HepG2 (cell line): ENCODE results near the gene RALBP1. TPM values are rescaled to one million over a fixed set of nuclear protein-coding genes. Genes with fewer than 3 reads are reported as not detected.

Experiments used
- ATAC-seq: fragments of 200-7000 bp; cut with Tn5 transposase; 3 replicates; pipeline ENCODE4 v1.9.1; 2020; ENCODE audit warnings: mild to moderate bottlenecking, moderate library complexity
- BruUV-seq: library from RNA; stranded (reverse); fragments of 400-500 nt; replicated peaks from 2 replicates; lab custom pipeline; 2021; lab: Mats Ljungman, UMichigan
- CTCF ChIA-PET: fragments of 300-600 bp; formaldehyde crosslinking; extraction: SDS; loops from one replicate; lab custom pipeline; 2021; ENCODE audit warnings: low total read pairs, inconsistent platforms, low intra/inter-chr PET ratio; lab: Yijun Ruan, JAX
- POLR2A ChIA-PET: fragments of 350-600 bp; sonication (Branson Sonifier 250); formaldehyde crosslinking; loops from one replicate; lab custom pipeline; 2020; ENCODE audit warnings: antibody characterized with exemption, inconsistent platforms; lab: Yijun Ruan, JAX
- DNase-seq: peaks from one replicate; pipeline ENCODE4 v3.0.0-alpha.2; 2015; ENCODE audit warnings: low spot score
- FAIRE-seq: peaks from 3 replicates; lab custom pipeline; 2011; peaks lifted over from hg19 to GRCh38; lab: Jason Lieb, UNC
- H2AFZ ChIP-seq: one replicate; pipeline ENCODE4 v1.6.1; 2011; ENCODE audit warnings: low read length, inconsistent platforms
- H3K27ac ChIP-seq: fragments of 300-600 bp; 3 replicates; pipeline ENCODE4 v1.8.0; 2011; ENCODE audit warnings: mixed run types, mild to moderate bottlenecking, mixed read lengths, low read length, inconsistent platforms; ENCODE audit not compliant: insufficient read depth; ENCODE audit errors: extremely low read length
- H3K27me3 ChIP-seq, 2 experiments: fragments of 200-600 bp in 1 of 2; 2 replicates in 1 of 2; 3 replicates in 1 of 2; pipeline versions ENCODE4 v1.6.0 to v1.8.0; 2011; ENCODE audit warnings: low read length in 2 of 2, mild to moderate bottlenecking in 2 of 2, moderate library complexity in 2 of 2, inconsistent platforms in 1 of 2; ENCODE audit not compliant: insufficient read depth in 2 of 2, control insufficient read depth in 1 of 2
- H3K36me3 ChIP-seq, 2 experiments: fragments of 200-600 bp in 1 of 2; replicated peaks in 1 of 2; 2 replicates in 1 of 2; 3 replicates in 1 of 2; pipeline versions ENCODE4 v1.5.1 to v1.8.0; 2011; ENCODE audit warnings: low read length in 2 of 2, inconsistent platforms in 1 of 2; ENCODE audit not compliant: insufficient read depth in 2 of 2, control insufficient read depth in 1 of 2
- H3K4me1 ChIP-seq: 2 replicates; pipeline ENCODE4 v1.5.1; 2012; ENCODE audit warnings: low read length, inconsistent platforms; ENCODE audit not compliant: insufficient read depth
- H3K4me2 ChIP-seq: 2 replicates; pipeline ENCODE4 v1.6.0; 2011; ENCODE audit warnings: low read depth, low read length, inconsistent platforms
- H3K4me3 ChIP-seq, 3 experiments: fragments of 200-600 bp in 1 of 3; sonication (generic), shearing (Covaris generic) in 1 of 3; replicated peaks in 1 of 3; 2 replicates each; pipeline ENCODE4 v1.5.1; 2011 to 2016; ENCODE audit warnings: low read length in 3 of 3, inconsistent platforms in 2 of 3, low read depth in 2 of 3, mild to moderate bottlenecking in 2 of 3, control low read depth in 1 of 3, mixed read lengths in 1 of 3; ENCODE audit not compliant: insufficient read depth in 1 of 3
- H3K79me2 ChIP-seq: one replicate; pipeline ENCODE4 v1.6.1; 2011; ENCODE audit warnings: low read length, inconsistent platforms; ENCODE audit not compliant: insufficient read depth
- H3K9ac ChIP-seq: 2 replicates; pipeline ENCODE4 v1.6.0; 2011; ENCODE audit warnings: mild to moderate bottlenecking, low read depth, low read length, inconsistent platforms; ENCODE audit not compliant: insufficient read depth
- H3K9me3 ChIP-seq: 2 replicates; pipeline ENCODE4 v1.5.1; 2012; ENCODE audit warnings: mild to moderate bottlenecking, low read length
- H4K20me1 ChIP-seq: 2 replicates; pipeline ENCODE4 v1.6.0; 2011; ENCODE audit warnings: inconsistent platforms, mild to moderate bottlenecking, low read length, moderate library complexity; ENCODE audit not compliant: insufficient read depth
- AGO1 ChIP-seq: fragments of 200-400 bp; formaldehyde crosslinking; IDR thresholded peaks from 2 replicates; pipeline ENCODE4 v1.6.1; 2017; ENCODE audit warnings: mild to moderate bottlenecking, low read depth, low read length, moderate library complexity; ENCODE audit not compliant: poor library complexity, severe bottlenecking
- AKAP8 ChIP-seq: sonication (generic); formaldehyde crosslinking; IDR thresholded peaks from 2 replicates; pipeline ENCODE4 v1.5.1; 2020; ENCODE audit warnings: mild to moderate bottlenecking, missing genetic modification reagents
- GATA4 ChIP-seq: sonication (generic); IDR thresholded peaks from 2 replicates; pipeline ENCODE4 v1.6.1; 2016; ENCODE audit warnings: antibody characterized with exemption, low read depth, borderline replicate concordance
- IRX3 ChIP-seq: sonication (generic); formaldehyde crosslinking; IDR thresholded peaks from 2 replicates; pipeline ENCODE4 v1.8.1; 2023; ENCODE audit warnings: mild to moderate bottlenecking, low read depth, missing genetic modification reagents, borderline replicate concordance
- KLF12 ChIP-seq: sonication (generic); formaldehyde crosslinking; IDR thresholded peaks from 2 replicates; pipeline ENCODE4 v1.4.0; 2020; ENCODE audit warnings: missing genetic modification reagents, borderline replicate concordance
- MAZ ChIP-seq, 2 experiments: sonication (generic) in 1 of 2; formaldehyde crosslinking in 1 of 2; IDR thresholded peaks; 2 replicates each; pipeline versions ENCODE4 v1.5.0 to v1.6.1; 2012 to 2020; ENCODE audit warnings: low read depth in 2 of 2, mild to moderate bottlenecking in 2 of 2, borderline replicate concordance in 1 of 2, improper control_type of control experiment in 1 of 2, low read length in 1 of 2, missing genetic modification reagents in 1 of 2, moderate library complexity in 1 of 2
- MEIS1 ChIP-seq: sonication (generic); formaldehyde crosslinking; IDR thresholded peaks from 2 replicates; pipeline ENCODE4 v1.9.0; 2021; ENCODE audit warnings: mild to moderate bottlenecking, missing genetic modification reagents, moderate library complexity, borderline replicate concordance
- NONO ChIP-seq, 2 experiments: fragments of 450-650 bp in 1 of 2; sonication (generic) in 1 of 2; formaldehyde crosslinking in 1 of 2; IDR thresholded peaks in 1 of 2; conservative IDR thresholded peaks in 1 of 2; 2 replicates each; pipeline versions ENCODE4 v1.6.1 to v1.8.0; 2017 to 2022; ENCODE audit warnings: mild to moderate bottlenecking in 1 of 2, missing genetic modification reagents in 1 of 2, moderate library complexity in 1 of 2
- NR2F1 ChIP-seq, 2 experiments: fragments of 450-650 bp in 1 of 2; formaldehyde crosslinking in 1 of 2; IDR thresholded peaks; 2 replicates each; pipeline versions ENCODE4 v1.5.0 to v1.6.1; 2016 to 2020; ENCODE audit warnings: mild to moderate bottlenecking in 1 of 2, missing compliant biosample characterization in 1 of 2, missing genetic modification reagents in 1 of 2, moderate library complexity in 1 of 2
- PAX8 ChIP-seq: sonication (generic); formaldehyde crosslinking; IDR thresholded peaks from 2 replicates; pipeline ENCODE4 v1.8.0; 2022; ENCODE audit warnings: mild to moderate bottlenecking, missing genetic modification reagents, borderline replicate concordance
- POLR2A ChIP-seq, 2 experiments: IDR thresholded peaks; 2 replicates each; pipeline ENCODE4 v1.6.1; 2011; ENCODE audit warnings: low read depth in 2 of 2, low read length in 2 of 2, mild to moderate bottlenecking in 1 of 2, moderate library complexity in 1 of 2; ENCODE audit not compliant: insufficient read depth in 1 of 2
- SKI ChIP-seq: fragments of 450-650 bp; IDR thresholded peaks from one replicate; pipeline ENCODE4 v1.6.1; 2018; ENCODE audit warnings: mild to moderate bottlenecking; ENCODE audit not compliant: partially characterized antibody
- TMF1 ChIP-seq: sonication (generic); formaldehyde crosslinking; IDR thresholded peaks from 2 replicates; pipeline ENCODE4 v1.8.1; 2022; ENCODE audit warnings: low read depth, missing genetic modification reagents
- ZBTB21 ChIP-seq: sonication (generic); formaldehyde crosslinking; IDR thresholded peaks from 2 replicates; pipeline ENCODE4 v1.4.0; 2020; ENCODE audit warnings: missing genetic modification reagents
- ZFY ChIP-seq: sonication (generic); formaldehyde crosslinking; IDR thresholded peaks from 2 replicates; pipeline ENCODE4 v1.4.0; 2020; ENCODE audit warnings: missing genetic modification reagents
- ZFYVE20 ChIP-seq: sonication (generic); formaldehyde crosslinking; IDR thresholded peaks from 2 replicates; pipeline ENCODE4 v1.8.0; 2023; ENCODE audit warnings: low read depth, mild to moderate bottlenecking, moderate library complexity, missing genetic modification reagents, borderline replicate concordance
- ZNF660 ChIP-seq: sonication (generic); formaldehyde crosslinking; IDR thresholded peaks from 2 replicates; pipeline ENCODE4 v1.5.1; 2020; ENCODE audit warnings: mild to moderate bottlenecking, low read depth, missing genetic modification reagents, borderline replicate concordance
- ZNF891 ChIP-seq: sonication (generic); formaldehyde crosslinking; IDR thresholded peaks from 2 replicates; pipeline ENCODE4 v1.5.0; 2020; ENCODE audit warnings: mild to moderate bottlenecking, missing genetic modification reagents
- WGBS: methylation state at CpG from one replicate; pipeline ENCODE4 v1.1.6; 2017; ENCODE audit warnings: low lambda C conversion rate; 5-methylcytosine and 5-hydroxymethylcytosine counted together
- in situ Hi-C: cut with HindIII; loops from 2 replicates; pipeline ENCODE4 v1.10.0; 2017; ENCODE audit warnings: low pct_unique_long_range_greater_than_20kb; ENCODE audit not compliant: extremely low pct_ligation_motif_present
- intact Hi-C: fragments of 100-400 bp; cut with micrococcal nuclease; formaldehyde crosslinking; loops from one replicate; pipeline ENCODE4 v1.10.0; 2022; ENCODE audit not compliant: unreplicated experiment
- polyA plus RNA-seq, 8 experiments: library from polyadenylated mRNA; depleted of rRNA in 3 of 8; stranded (reverse) in 7 of 8; unstranded in 1 of 8; fragments of >200 nt; fragmentation: Illumina TruSeq in 4 of 8; extraction: Trizol in 4 of 8; gene quantifications; 2 replicates each; pipeline versions ENCODE4 v1.2.1 to v1.2.3, GENCODE V29; 2011 to 2016; ENCODE audit warnings: low read depth in 4 of 8, missing spikeins in 1 of 8, mixed read lengths in 1 of 8; ENCODE audit not compliant: insufficient read depth in 1 of 8
- total RNA-seq, 5 experiments: library from RNA; depleted of rRNA; stranded (reverse); fragments of >200 nt; fragmentation: Illumina TruSeq; extraction: Trizol; gene quantifications; 2 replicates each; pipeline ENCODE4 v1.2.3, GENCODE V29; 2016; ENCODE audit warnings: low read depth in 1 of 5
- TF ChIP-seq, protein P1 (sequence below): sonication (generic); formaldehyde crosslinking; IDR thresholded peaks from 2 replicates; pipeline ENCODE4 v1.8.0; 2022; ENCODE audit warnings: mild to moderate bottlenecking, missing genetic modification reagents, moderate library complexity
- TF ChIP-seq, protein P2 (sequence below): sonication (generic); formaldehyde crosslinking; IDR thresholded peaks from 2 replicates; pipeline ENCODE4 v1.4.0; 2020; ENCODE audit warnings: missing genetic modification reagents, mild to moderate bottlenecking, borderline replicate concordance

Gene RALBP1
- total and polyA plus RNA-seq, 2 of the 13 experiments (the other 11 are each of a cell fraction or from before 2014, with no cell fraction given) = 24.5 to 33.1 TPM

DNA sequence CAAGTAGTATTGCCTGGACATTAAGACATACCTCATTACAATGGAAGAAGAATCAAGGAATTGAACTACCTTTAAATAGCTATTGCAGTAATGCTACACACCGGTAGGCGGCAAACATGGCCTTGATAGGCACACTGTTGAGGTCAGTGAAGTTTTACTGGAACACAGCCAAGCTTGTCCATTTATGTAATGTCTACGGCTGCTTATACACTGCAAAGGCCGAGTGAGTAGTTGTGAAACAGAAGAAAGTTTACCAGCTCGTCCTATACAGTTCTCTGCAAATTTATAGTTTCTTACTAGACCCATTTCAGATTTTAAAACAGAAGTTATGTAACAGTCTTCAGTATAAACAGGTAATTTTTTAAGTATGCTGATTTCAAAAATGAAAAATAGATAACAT lies 100.2 kb downstream of the RALBP1 start:
- Histone ChIP-seq H2AFZ (no peak overlapping the region), H3K4me2 (peak overlapping the region; percentile 38), H3K79me2 (no peaks in the 10 kb centered on the region), H3K27ac (peak overlapping the region; percentile 48), H3K27me3 (no peaks in the 10 kb centered on the region), H3K4me1 (peaks cover 9% of the 10 kb centered on the region), H3K9ac (no peak overlapping the region), H3K4me3 (no peak overlapping the region), H4K20me1 (peaks cover 7% of the 10 kb centered on the region; the same call in 1 of the 2 replicates), H3K36me3 (peaks cover 3 to 53% of the 10 kb centered on the region in 2 experiments; a peak in 4 of 5 replicates), H3K9me3 (no peaks in the 10 kb centered on the region)
- BruUV-seq = no TSS peak
- peak; percentile 97 for FAIRE-seq
- peak; percentile 98 for ATAC-seq
- ChIA-PET POLR2A (interaction anchor here (0.6 to 1.2 kb wide), 7 partner anchors 18 to 338 kb away, joined by 3 to 5 read pairs (median 3); partner anchors contain the start of gene VAPA), CTCF (interaction anchor here (1.2 to 3.3 kb wide), 3 partner anchors 37 to 376 kb away, joined by 3 to 27 read pairs (median 3); no protein-coding TSS in a partner anchor)
- WGBS = 0% methylated on average over 5 of the region's 5 CpGs
- in situ Hi-C loops = no loop called here
- intact Hi-C loops = loop anchor here (2.0 to 10.0 kb wide), 5 partner anchors 37 to 217 kb away; partner anchors contain the start of gene PPP4R1
- peak; percentile 95 for DNase-seq
- TF ChIP-seq AGO1 (no peak), IRX3 (no peak), NR2F1 (CRISPR knock-in tag; IDR thresholded peaks at IDR 0.05) (no peak; a peak in 1 of 4 replicates), GATA4 (no peak), MEIS1 (no peak), MAZ (IDR thresholded peaks at IDR 0.05; ENCODE audit: borderline replicate concordance, low read depth, low read length) (no peak), MAZ (CRISPR knock-in tag; IDR thresholded peaks at IDR 0.05; ENCODE audit: low read depth) (no peak), ZNF660 (CRISPR knock-in tag) (no peak), PAX8 (CRISPR knock-in tag) (no peak), ZFY (CRISPR knock-in tag) (no peak), ZBTB21 (CRISPR knock-in tag) (no peak), TMF1 (CRISPR knock-in tag) (no peak), AKAP8 (no peak), KLF12 (CRISPR knock-in tag) (no peak), ZFYVE20 (CRISPR knock-in tag) (no peak), SKI (no peak), NONO (IDR thresholded peaks at IDR 0.05) (no peak), NONO (CRISPR knock-in tag; conservative IDR thresholded peaks at IDR 0.05) (no peak), POLR2A (IDR thresholded peaks at IDR 0.05; ENCODE audit: insufficient read depth in 1 of 2, low read depth in 2 of 2, low read length in 2 of 2) (no peak), ZNF891 (CRISPR knock-in tag) (no peak)
- TF ChIP-seq, protein P1, sequence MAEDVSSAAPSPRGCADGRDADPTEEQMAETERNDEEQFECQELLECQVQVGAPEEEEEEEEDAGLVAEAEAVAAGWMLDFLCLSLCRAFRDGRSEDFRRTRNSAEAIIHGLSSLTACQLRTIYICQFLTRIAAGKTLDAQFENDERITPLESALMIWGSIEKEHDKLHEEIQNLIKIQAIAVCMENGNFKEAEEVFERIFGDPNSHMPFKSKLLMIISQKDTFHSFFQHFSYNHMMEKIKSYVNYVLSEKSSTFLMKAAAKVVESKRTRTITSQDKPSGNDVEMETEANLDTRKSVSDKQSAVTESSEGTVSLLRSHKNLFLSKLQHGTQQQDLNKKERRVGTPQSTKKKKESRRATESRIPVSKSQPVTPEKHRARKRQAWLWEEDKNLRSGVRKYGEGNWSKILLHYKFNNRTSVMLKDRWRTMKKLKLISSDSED (CRISPR knock-in tag) = no peak
- TF ChIP-seq, protein P2, sequence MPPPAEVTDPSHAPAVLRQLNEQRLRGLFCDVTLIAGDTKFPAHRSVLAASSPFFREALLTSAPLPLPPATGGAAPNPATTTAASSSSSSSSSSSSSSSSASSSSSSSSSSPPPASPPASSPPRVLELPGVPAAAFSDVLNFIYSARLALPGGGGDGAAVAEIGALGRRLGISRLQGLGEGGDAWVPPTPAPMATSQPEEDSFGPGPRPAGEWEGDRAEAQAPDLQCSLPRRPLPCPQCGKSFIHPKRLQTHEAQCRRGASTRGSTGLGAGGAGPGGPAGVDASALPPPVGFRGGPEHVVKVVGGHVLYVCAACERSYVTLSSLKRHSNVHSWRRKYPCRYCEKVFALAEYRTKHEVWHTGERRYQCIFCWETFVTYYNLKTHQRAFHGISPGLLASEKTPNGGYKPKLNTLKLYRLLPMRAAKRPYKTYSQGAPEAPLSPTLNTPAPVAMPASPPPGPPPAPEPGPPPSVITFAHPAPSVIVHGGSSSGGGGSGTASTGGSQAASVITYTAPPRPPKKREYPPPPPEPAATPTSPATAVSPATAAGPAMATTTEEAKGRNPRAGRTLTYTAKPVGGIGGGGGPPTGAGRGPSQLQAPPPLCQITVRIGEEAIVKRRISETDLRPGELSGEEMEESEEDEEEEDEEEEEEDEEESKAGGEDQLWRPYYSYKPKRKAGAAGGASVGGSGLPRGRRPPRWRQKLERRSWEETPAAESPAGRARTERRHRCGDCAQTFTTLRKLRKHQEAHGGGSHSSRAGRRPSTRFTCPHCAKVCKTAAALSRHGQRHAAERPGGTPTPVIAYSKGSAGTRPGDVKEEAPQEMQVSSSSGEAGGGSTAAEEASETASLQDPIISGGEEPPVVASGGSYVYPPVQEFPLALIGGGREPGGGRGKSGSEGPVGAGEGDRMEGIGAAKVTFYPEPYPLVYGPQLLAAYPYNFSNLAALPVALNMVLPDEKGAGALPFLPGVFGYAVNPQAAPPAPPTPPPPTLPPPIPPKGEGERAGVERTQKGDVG (CRISPR knock-in tag) = no peak
